ENCODE results near the gene EPB41. TPM values are rescaled to one million over a fixed set of nuclear protein-coding genes. Genes with fewer than 3 reads are reported as not detected.

EPB41 gene
- total RNA-seq, 2 experiments from 2014 or later = 138 to 145 TPM

DNA sequence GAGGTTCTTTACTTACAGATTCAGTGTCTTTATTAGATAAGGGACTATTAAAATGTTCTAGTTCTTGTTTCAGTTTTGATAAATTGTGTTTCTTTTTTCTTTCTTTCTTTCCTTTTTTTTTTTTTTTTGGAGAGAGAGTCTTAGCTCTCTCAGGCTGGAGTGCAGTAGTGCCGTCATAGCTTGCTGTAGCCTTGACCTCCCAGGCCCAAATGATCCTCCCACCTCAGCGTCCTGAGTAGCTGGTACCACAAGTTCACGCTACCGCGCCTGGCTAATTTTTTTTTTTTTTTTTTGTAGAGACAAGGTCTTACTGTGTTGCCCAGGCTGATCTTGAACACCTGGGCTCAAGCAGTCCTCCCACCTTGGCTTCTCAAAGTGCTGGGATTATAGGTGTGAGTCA, 132.8 kb downstream of the EPB41 start:
- no peaks in the 10 kb centered on the region for H3K9me3 ChIP-seq (ENCODE audit: control insufficient read depth in 1 of 2, insufficient read depth in 1 of 2, low read length in 2 of 2)
- ChIA-PET CTCF (interaction anchor here (1.0 kb wide), 1 partner anchor 165 kb away, joined by 3 read pairs; no protein-coding TSS in a partner anchor), POLR2A (interaction anchor here (0.5 to 0.7 kb wide), 2 partner anchors 46 to 376 kb away, joined by 3 to 4 read pairs; no protein-coding TSS in a partner anchor)
- Mint-ChIP-seq H3K4me3 (no peak overlapping the region), H3K27me3 (no peaks in the 10 kb centered on the region), H3K4me1 (ENCODE audit: low read depth) (no peaks in the 10 kb centered on the region), H3K9me3 (no peaks in the 10 kb centered on the region), H3K36me3 (ENCODE audit: low read depth) (peaks cover 68% of the 10 kb centered on the region), H3K27ac (no peak overlapping the region)
- no peaks in the 10 kb centered on the region for H3K4me1 ChIP-seq (ENCODE audit: insufficient read depth, low read length)
- H3K4me3 ChIP-seq (ENCODE audit: low read length) = no peak overlapping the region
- TF ChIP-seq, protein P1, sequence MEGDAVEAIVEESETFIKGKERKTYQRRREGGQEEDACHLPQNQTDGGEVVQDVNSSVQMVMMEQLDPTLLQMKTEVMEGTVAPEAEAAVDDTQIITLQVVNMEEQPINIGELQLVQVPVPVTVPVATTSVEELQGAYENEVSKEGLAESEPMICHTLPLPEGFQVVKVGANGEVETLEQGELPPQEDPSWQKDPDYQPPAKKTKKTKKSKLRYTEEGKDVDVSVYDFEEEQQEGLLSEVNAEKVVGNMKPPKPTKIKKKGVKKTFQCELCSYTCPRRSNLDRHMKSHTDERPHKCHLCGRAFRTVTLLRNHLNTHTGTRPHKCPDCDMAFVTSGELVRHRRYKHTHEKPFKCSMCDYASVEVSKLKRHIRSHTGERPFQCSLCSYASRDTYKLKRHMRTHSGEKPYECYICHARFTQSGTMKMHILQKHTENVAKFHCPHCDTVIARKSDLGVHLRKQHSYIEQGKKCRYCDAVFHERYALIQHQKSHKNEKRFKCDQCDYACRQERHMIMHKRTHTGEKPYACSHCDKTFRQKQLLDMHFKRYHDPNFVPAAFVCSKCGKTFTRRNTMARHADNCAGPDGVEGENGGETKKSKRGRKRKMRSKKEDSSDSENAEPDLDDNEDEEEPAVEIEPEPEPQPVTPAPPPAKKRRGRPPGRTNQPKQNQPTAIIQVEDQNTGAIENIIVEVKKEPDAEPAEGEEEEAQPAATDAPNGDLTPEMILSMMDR (IDR thresholded peaks at IDR 0.05) = no peak
- H3K27ac ChIP-seq (ENCODE audit: low read depth in 1 of 2, low read length in 2 of 2) = no peak overlapping the region
- ATAC-seq (ENCODE audit: poor library complexity) (no peak), DNase-seq (no peak)
- intact Hi-C loops (cut with DNase I, micrococcal nuclease) = no loop called here
- H3K27me3 ChIP-seq (ENCODE audit: control insufficient read depth in 1 of 2, insufficient read depth in 2 of 2, low read length in 2 of 2) = no peaks in the 10 kb centered on the region
- peaks cover 48% of the 10 kb centered on the region for H3K36me3 ChIP-seq (ENCODE audit: insufficient read depth, low read length)

DNA sequence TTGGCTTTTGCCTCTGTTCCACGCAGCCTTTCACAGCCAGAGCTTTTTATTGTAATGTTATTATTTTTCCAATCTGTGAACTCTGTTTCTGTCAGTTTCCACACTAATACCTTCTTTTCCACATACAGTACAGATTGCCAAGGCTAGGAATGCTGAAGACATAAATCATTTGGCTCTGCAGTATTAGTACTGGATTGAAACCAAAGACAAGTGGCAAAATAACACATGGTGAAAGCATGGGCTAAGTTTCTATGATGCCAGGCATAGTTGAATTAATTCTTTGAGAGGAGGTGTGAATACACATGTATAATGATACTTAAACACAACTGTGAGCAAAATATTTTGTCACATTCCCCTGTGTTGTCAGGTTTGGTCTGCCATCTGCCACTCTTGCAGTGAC, 135.8 kb downstream of the EPB41 start:
- H3K27ac ChIP-seq (ENCODE audit: low read depth in 1 of 2, low read length in 2 of 2) = no peak overlapping the region
- intact Hi-C loops (cut with DNase I, micrococcal nuclease) = no loop called here
- ChIA-PET POLR2A (interaction anchor here (0.5 kb wide), 1 partner anchor 44 kb away, joined by 3 read pairs; no protein-coding TSS in a partner anchor), CTCF (interaction anchor here (2.4 kb wide), 1 partner anchor 174 kb away, joined by 9 read pairs; no protein-coding TSS in a partner anchor)
- TF ChIP-seq, protein P1 (IDR thresholded peaks at IDR 0.05) = no peak
- no peak overlapping the region for H3K27ac Mint-ChIP-seq
- H3K36me3 Mint-ChIP-seq (ENCODE audit: low read depth) = peaks cover 71% of the 10 kb centered on the region
- H3K4me1 Mint-ChIP-seq (ENCODE audit: low read depth) = no peaks in the 10 kb centered on the region
- no peaks in the 10 kb centered on the region for H3K9me3 ChIP-seq (ENCODE audit: control insufficient read depth in 1 of 2, insufficient read depth in 1 of 2, low read length in 2 of 2)
- DNase-seq = no peak
- H3K4me3 ChIP-seq (ENCODE audit: low read length) = no peak overlapping the region
- ATAC-seq (ENCODE audit: poor library complexity) = no peak
- peaks cover 46% of the 10 kb centered on the region for H3K36me3 ChIP-seq (ENCODE audit: insufficient read depth, low read length)
- no peaks in the 10 kb centered on the region for H3K4me1 ChIP-seq (ENCODE audit: insufficient read depth, low read length)
- no peaks in the 10 kb centered on the region for H3K27me3 Mint-ChIP-seq
- H3K9me3 Mint-ChIP-seq = no peaks in the 10 kb centered on the region
- no peaks in the 10 kb centered on the region for H3K27me3 ChIP-seq (ENCODE audit: control insufficient read depth in 1 of 2, insufficient read depth in 2 of 2, low read length in 2 of 2)
- no peak overlapping the region for H3K4me3 Mint-ChIP-seq

DNA sequence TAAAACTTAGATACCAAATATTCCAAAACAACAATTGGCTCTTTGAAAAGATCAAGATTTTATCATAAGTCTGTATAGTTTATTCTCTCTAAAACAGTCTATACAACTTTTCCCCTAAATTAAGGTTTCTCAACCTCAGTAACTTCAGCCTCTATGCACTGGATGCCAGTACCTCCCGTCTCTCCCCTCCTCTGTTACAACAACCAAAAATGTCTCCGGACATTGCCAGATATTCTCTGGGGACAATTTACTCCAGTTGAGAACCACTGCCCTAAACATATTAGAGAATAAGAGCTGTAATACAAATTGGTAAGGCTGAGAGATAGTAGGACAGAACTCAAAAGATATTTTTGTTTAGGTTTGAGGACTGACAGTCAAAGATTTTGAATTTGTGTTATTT, 137.7 kb downstream of the EPB41 start:
- TF ChIP-seq, protein P1 (IDR thresholded peaks at IDR 0.05) = no peak
- no peaks in the 10 kb centered on the region for H3K27me3 Mint-ChIP-seq
- POLR2A ChIA-PET = no interaction called here
- Histone ChIP-seq H3K4me3 (ENCODE audit: low read length) (no peak overlapping the region), H3K27ac (ENCODE audit: low read depth in 1 of 2, low read length in 2 of 2) (no peak overlapping the region), H3K9me3 (ENCODE audit: control insufficient read depth in 1 of 2, insufficient read depth in 1 of 2, low read length in 2 of 2) (no peaks in the 10 kb centered on the region), H3K36me3 (ENCODE audit: insufficient read depth, low read length) (peaks cover 53% of the 10 kb centered on the region), H3K27me3 (ENCODE audit: control insufficient read depth in 1 of 2, insufficient read depth in 2 of 2, low read length in 2 of 2) (no peaks in the 10 kb centered on the region), H3K4me1 (ENCODE audit: insufficient read depth, low read length) (no peaks in the 10 kb centered on the region)
- intact Hi-C loops (cut with DNase I, micrococcal nuclease) = no loop called here
- DNase-seq (no peak), ATAC-seq (ENCODE audit: poor library complexity) (no peak)
- no peaks in the 10 kb centered on the region for H3K9me3 Mint-ChIP-seq
- peaks cover 70% of the 10 kb centered on the region for H3K36me3 Mint-ChIP-seq (ENCODE audit: low read depth)
- no peak overlapping the region for H3K4me3 Mint-ChIP-seq
- no peak overlapping the region for H3K27ac Mint-ChIP-seq
- H3K4me1 Mint-ChIP-seq (ENCODE audit: low read depth) = no peaks in the 10 kb centered on the region
- CTCF ChIA-PET = no interaction called here

Measured in CD4-positive, alpha-beta T cell (primary cell).